ENCODE data around the gene CTNNA3.

CTNNA3 gene

DNA sequence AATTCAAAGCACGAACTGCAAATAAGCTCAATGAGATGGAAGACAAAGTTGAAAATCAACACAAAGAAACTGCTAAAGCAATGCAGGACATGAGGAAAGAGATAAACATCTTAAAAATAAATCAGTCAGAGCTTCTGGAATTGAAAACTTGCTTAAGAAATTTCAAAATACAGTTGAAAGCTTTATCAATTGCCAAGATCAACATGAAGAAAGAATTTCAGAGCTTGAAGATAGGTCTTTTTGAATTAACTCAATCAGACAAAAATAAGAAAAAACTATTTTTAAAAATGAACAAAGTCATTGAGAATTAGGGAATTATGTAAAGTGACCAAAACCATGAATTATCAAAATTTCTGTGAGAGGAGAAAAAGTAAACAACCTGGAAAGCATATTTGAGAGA lies 218.1 kb downstream of the CTNNA3 start:
- Histone ChIP-seq H3K27me3 (ENCODE audit: control insufficient read depth in 2 of 2, insufficient read depth in 2 of 2, low read length in 2 of 2) (no peaks in the 10 kb centered on the region), H3K4me3 (ENCODE audit: low read length in 2 of 2) (no peak overlapping the region), H3K9me3 (ENCODE audit: control insufficient read depth in 2 of 2, low read length in 2 of 2) (no peaks in the 10 kb centered on the region), H3K4me1 (ENCODE audit: control insufficient read depth in 2 of 2, insufficient read depth in 2 of 2, low read length in 2 of 2) (no peaks in the 10 kb centered on the region), H3K9ac (ENCODE audit: low read depth in 1 of 2, low read length in 2 of 2) (no peak overlapping the region), H3K36me3 (ENCODE audit: control insufficient read depth in 2 of 2, insufficient read depth in 2 of 2, low read length in 2 of 2) (no peaks in the 10 kb centered on the region), H3K27ac (ENCODE audit: low read depth in 2 of 2, low read length in 2 of 2) (no peak overlapping the region)

DNA sequence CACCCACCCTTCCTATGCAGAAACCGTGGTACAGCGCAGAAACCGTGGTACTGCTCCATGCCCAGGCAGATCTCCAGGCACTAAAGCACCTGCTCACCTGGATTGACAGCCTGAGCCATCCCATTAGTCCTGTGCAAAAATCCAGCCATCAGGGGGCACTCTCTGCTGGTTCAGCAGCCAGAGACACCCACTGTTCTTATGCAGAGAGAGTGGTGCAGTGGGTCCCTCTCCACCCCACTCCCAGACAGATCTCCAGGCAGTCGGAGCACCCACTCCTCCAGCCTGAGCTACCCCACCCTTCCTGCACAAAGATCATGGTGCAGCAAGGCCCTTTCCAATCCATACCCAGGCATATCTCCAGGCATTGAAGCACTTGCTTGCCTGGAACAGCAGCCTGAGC lies 219.8 kb downstream of the CTNNA3 start:
- Histone ChIP-seq H3K9ac (ENCODE audit: low read depth in 1 of 2, low read length in 2 of 2) (no peak overlapping the region), H3K4me3 (ENCODE audit: low read length in 2 of 2) (no peak overlapping the region), H3K36me3 (ENCODE audit: control insufficient read depth in 2 of 2, insufficient read depth in 2 of 2, low read length in 2 of 2) (no peaks in the 10 kb centered on the region), H3K27ac (ENCODE audit: low read depth in 2 of 2, low read length in 2 of 2) (no peak overlapping the region), H3K27me3 (ENCODE audit: control insufficient read depth in 2 of 2, insufficient read depth in 2 of 2, low read length in 2 of 2) (no peaks in the 10 kb centered on the region), H3K4me1 (ENCODE audit: control insufficient read depth in 2 of 2, insufficient read depth in 2 of 2, low read length in 2 of 2) (no peaks in the 10 kb centered on the region), H3K9me3 (ENCODE audit: control insufficient read depth in 2 of 2, low read length in 2 of 2) (no peaks in the 10 kb centered on the region)

- no peaks in the 10 kb centered on the region for H3K36me3 ChIP-seq (ENCODE audit: control insufficient read depth in 2 of 2, insufficient read depth in 2 of 2, low read length in 2 of 2)
- H3K9me3 ChIP-seq (ENCODE audit: control insufficient read depth in 2 of 2, low read length in 2 of 2), result no peaks in the 10 kb centered on the region
- no peak overlapping the region for H3K4me3 ChIP-seq (ENCODE audit: low read length in 2 of 2)
- H3K27me3 ChIP-seq (ENCODE audit: control insufficient read depth in 2 of 2, insufficient read depth in 2 of 2, low read length in 2 of 2), result no peaks in the 10 kb centered on the region
- H3K4me1 ChIP-seq (ENCODE audit: control insufficient read depth in 2 of 2, insufficient read depth in 2 of 2, low read length in 2 of 2), result no peaks in the 10 kb centered on the region
- no peak overlapping the region for H3K9ac ChIP-seq (ENCODE audit: low read depth in 1 of 2, low read length in 2 of 2)
- no peak overlapping the region for H3K27ac ChIP-seq (ENCODE audit: low read depth in 2 of 2, low read length in 2 of 2)
Measured at GRCh38 chr10:67473850-67474633, 222.0 kb downstream of the CTNNA3 start.

DNA sequence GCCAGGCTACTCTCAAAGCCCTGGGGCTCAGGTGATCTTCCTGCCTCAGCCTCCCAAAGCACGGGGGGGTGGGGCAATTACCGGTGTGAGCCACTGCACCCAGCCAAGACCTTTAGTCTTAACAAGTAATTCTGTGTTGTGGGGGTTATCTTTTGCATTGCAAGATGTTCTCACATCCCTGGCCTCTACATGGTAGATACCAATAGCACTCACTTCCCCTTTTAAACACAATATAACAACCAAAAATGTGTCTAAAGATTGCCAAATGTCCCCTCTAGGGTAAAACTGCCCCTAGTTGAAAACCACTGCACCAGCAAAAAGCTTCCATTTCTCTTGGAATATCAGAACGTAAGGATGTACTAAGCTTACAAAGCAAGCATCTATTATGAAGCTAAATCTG lies 225.0 kb downstream of the CTNNA3 start:
- no peaks in the 10 kb centered on the region for H3K4me1 ChIP-seq (ENCODE audit: control insufficient read depth in 2 of 2, insufficient read depth in 2 of 2, low read length in 2 of 2)
- no peaks in the 10 kb centered on the region for H3K9me3 ChIP-seq (ENCODE audit: control insufficient read depth in 2 of 2, low read length in 2 of 2)
- no peaks in the 10 kb centered on the region for H3K27me3 ChIP-seq (ENCODE audit: control insufficient read depth in 2 of 2, insufficient read depth in 2 of 2, low read length in 2 of 2)
- no peaks in the 10 kb centered on the region for H3K36me3 ChIP-seq (ENCODE audit: control insufficient read depth in 2 of 2, insufficient read depth in 2 of 2, low read length in 2 of 2)
- no peak overlapping the region for H3K9ac ChIP-seq (ENCODE audit: low read depth in 1 of 2, low read length in 2 of 2)
- no peak overlapping the region for H3K27ac ChIP-seq (ENCODE audit: low read depth in 2 of 2, low read length in 2 of 2)
- H3K4me3 ChIP-seq (ENCODE audit: low read length in 2 of 2), result no peak overlapping the region

- Histone ChIP-seq H3K36me3 (ENCODE audit: control insufficient read depth in 2 of 2, insufficient read depth in 2 of 2, low read length in 2 of 2) (no peaks in the 10 kb centered on the region), H3K4me1 (ENCODE audit: control insufficient read depth in 2 of 2, insufficient read depth in 2 of 2, low read length in 2 of 2) (no peaks in the 10 kb centered on the region), H3K27me3 (ENCODE audit: control insufficient read depth in 2 of 2, insufficient read depth in 2 of 2, low read length in 2 of 2) (no peaks in the 10 kb centered on the region), H3K9me3 (ENCODE audit: control insufficient read depth in 2 of 2, low read length in 2 of 2) (no peaks in the 10 kb centered on the region), H3K4me3 (ENCODE audit: low read length in 2 of 2) (no peak overlapping the region), H3K9ac (ENCODE audit: low read depth in 1 of 2, low read length in 2 of 2) (no peak overlapping the region), H3K27ac (ENCODE audit: low read depth in 2 of 2, low read length in 2 of 2) (no peak overlapping the region)
Measured at GRCh38 chr10:67464278-67464677, 231.7 kb downstream of the CTNNA3 start.

DNA sequence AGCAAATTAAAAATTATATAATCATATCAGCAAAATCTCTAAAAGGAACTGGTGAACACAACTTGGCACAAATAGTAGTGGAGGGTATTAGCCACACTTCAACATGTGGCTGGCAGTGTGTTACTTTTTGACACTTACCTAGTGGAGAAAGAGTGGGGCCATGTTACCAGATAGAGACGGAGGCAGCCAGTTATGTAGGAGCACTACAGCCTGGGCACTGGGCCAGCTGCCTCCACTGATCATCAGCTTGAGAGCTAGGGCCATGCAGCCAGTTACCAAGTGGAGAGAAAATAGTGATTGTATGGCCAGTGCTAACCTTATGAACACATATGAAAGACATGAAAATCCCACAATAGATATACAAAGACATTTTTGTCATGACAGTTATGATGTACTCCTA lies 243.1 kb downstream of the CTNNA3 start:
- H3K4me3 ChIP-seq (ENCODE audit: low read length in 2 of 2), result no peak overlapping the region
- H3K36me3 ChIP-seq (ENCODE audit: control insufficient read depth in 2 of 2, insufficient read depth in 2 of 2, low read length in 2 of 2), result no peaks in the 10 kb centered on the region
- no peak overlapping the region for H3K9ac ChIP-seq (ENCODE audit: low read depth in 1 of 2, low read length in 2 of 2)
- no peaks in the 10 kb centered on the region for H3K4me1 ChIP-seq (ENCODE audit: control insufficient read depth in 2 of 2, insufficient read depth in 2 of 2, low read length in 2 of 2)
- H3K9me3 ChIP-seq (ENCODE audit: control insufficient read depth in 2 of 2, low read length in 2 of 2), result no peaks in the 10 kb centered on the region
- no peaks in the 10 kb centered on the region for H3K27me3 ChIP-seq (ENCODE audit: control insufficient read depth in 2 of 2, insufficient read depth in 2 of 2, low read length in 2 of 2)
- no peak overlapping the region for H3K27ac ChIP-seq (ENCODE audit: low read depth in 2 of 2, low read length in 2 of 2)

GRCh38 chr10:67438605-67439304 lies 257.2 kb downstream of the CTNNA3 start:
- Histone ChIP-seq H3K9me3 (ENCODE audit: control insufficient read depth in 2 of 2, low read length in 2 of 2) (no peaks in the 10 kb centered on the region), H3K4me1 (ENCODE audit: control insufficient read depth in 2 of 2, insufficient read depth in 2 of 2, low read length in 2 of 2) (no peaks in the 10 kb centered on the region), H3K36me3 (ENCODE audit: control insufficient read depth in 2 of 2, insufficient read depth in 2 of 2, low read length in 2 of 2) (no peaks in the 10 kb centered on the region), H3K9ac (ENCODE audit: low read depth in 1 of 2, low read length in 2 of 2) (no peak overlapping the region), H3K27me3 (ENCODE audit: control insufficient read depth in 2 of 2, insufficient read depth in 2 of 2, low read length in 2 of 2) (no peaks in the 10 kb centered on the region), H3K27ac (ENCODE audit: low read depth in 2 of 2, low read length in 2 of 2) (no peak overlapping the region), H3K4me3 (ENCODE audit: low read length in 2 of 2) (no peak overlapping the region)

DNA sequence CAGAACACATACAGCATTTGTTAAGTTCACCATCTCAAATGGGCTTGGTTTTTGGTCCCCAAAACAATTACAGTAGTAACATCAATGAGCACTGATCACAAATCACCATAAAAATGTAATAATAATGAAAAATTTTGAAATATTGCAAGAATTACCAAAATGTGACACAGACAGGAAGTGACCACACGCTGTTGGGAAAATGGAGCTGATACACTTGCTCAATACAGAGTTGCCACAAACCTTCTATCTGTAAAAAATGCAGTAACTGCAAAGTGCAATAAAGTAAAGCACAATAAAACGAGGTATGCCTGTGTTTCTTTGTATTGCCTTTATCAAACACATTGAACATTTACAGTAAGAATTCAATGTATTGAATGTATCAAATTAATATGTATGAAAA lies 262.7 kb downstream of the CTNNA3 start:
- Histone ChIP-seq H3K4me1 (ENCODE audit: control insufficient read depth in 2 of 2, insufficient read depth in 2 of 2, low read length in 2 of 2) (no peaks in the 10 kb centered on the region), H3K27ac (ENCODE audit: low read depth in 2 of 2, low read length in 2 of 2) (no peak overlapping the region), H3K4me3 (ENCODE audit: low read length in 2 of 2) (no peak overlapping the region), H3K9ac (ENCODE audit: low read depth in 1 of 2, low read length in 2 of 2) (no peak overlapping the region), H3K27me3 (ENCODE audit: control insufficient read depth in 2 of 2, insufficient read depth in 2 of 2, low read length in 2 of 2) (no peaks in the 10 kb centered on the region), H3K9me3 (ENCODE audit: control insufficient read depth in 2 of 2, low read length in 2 of 2) (no peaks in the 10 kb centered on the region), H3K36me3 (ENCODE audit: control insufficient read depth in 2 of 2, insufficient read depth in 2 of 2, low read length in 2 of 2) (no peaks in the 10 kb centered on the region)

DNA sequence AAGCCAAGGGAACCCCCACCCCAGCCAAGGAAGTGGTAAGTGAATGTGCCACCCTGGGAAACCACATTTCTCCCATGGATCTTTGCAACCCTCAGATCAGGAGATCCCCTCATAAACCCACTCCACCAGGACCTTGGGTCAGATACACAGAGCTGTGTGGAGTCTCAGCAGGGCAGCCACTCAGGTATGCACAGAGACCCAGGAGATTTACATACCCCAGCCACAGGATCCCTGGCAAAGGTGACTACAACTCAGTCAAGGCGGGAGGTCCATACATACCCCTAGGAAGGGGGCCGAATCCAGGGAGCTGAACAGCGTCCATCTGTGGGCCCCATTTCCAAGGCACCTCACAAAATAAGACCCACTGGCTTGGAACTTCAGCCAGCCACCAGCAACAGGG lies 293.4 kb downstream of the CTNNA3 start:
- H3K4me3 ChIP-seq (ENCODE audit: low read length in 2 of 2), result no peak overlapping the region
- no peaks in the 10 kb centered on the region for H3K9me3 ChIP-seq (ENCODE audit: control insufficient read depth in 2 of 2, low read length in 2 of 2)
- H3K9ac ChIP-seq (ENCODE audit: low read depth in 1 of 2, low read length in 2 of 2), result no peak overlapping the region
- no peak overlapping the region for H3K27ac ChIP-seq (ENCODE audit: low read depth in 2 of 2, low read length in 2 of 2)
- no peaks in the 10 kb centered on the region for H3K27me3 ChIP-seq (ENCODE audit: control insufficient read depth in 2 of 2, insufficient read depth in 2 of 2, low read length in 2 of 2)
- no peaks in the 10 kb centered on the region for H3K4me1 ChIP-seq (ENCODE audit: control insufficient read depth in 2 of 2, insufficient read depth in 2 of 2, low read length in 2 of 2)
- H3K36me3 ChIP-seq (ENCODE audit: control insufficient read depth in 2 of 2, insufficient read depth in 2 of 2, low read length in 2 of 2), result no peaks in the 10 kb centered on the region

- Histone ChIP-seq H3K27me3 (ENCODE audit: control insufficient read depth in 2 of 2, insufficient read depth in 2 of 2, low read length in 2 of 2) (no peaks in the 10 kb centered on the region), H3K4me3 (ENCODE audit: low read length in 2 of 2) (no peak overlapping the region), H3K36me3 (ENCODE audit: control insufficient read depth in 2 of 2, insufficient read depth in 2 of 2, low read length in 2 of 2) (no peaks in the 10 kb centered on the region), H3K9me3 (ENCODE audit: control insufficient read depth in 2 of 2, low read length in 2 of 2) (no peaks in the 10 kb centered on the region), H3K27ac (ENCODE audit: low read depth in 2 of 2, low read length in 2 of 2) (no peak overlapping the region), H3K9ac (ENCODE audit: low read depth in 1 of 2, low read length in 2 of 2) (no peak overlapping the region), H3K4me1 (ENCODE audit: control insufficient read depth in 2 of 2, insufficient read depth in 2 of 2, low read length in 2 of 2) (no peaks in the 10 kb centered on the region)
Measured at GRCh38 chr10:67401711-67402110, 294.3 kb downstream of the CTNNA3 start.
